Mucosa of stomach (tissue), 1 donor: ENCODE measurements around the gene IL1RL2.

Experiments used
- H3K27me3 ChIP-seq: one replicate; pipeline ENCODE4 v1.7.0; 2013; ENCODE audit warnings: mild to moderate bottlenecking, low read length; ENCODE audit not compliant: control insufficient read depth, insufficient read depth
- H3K36me3 ChIP-seq: one replicate; pipeline ENCODE4 v1.7.0; 2013; ENCODE audit warnings: low read length; ENCODE audit not compliant: control insufficient read depth, insufficient read depth
- H3K4me1 ChIP-seq: one replicate; pipeline ENCODE4 v1.7.0; 2013; ENCODE audit warnings: mild to moderate bottlenecking, low read length; ENCODE audit not compliant: control insufficient read depth, insufficient read depth
- H3K4me3 ChIP-seq: one replicate; pipeline ENCODE4 v1.7.0; 2013; ENCODE audit warnings: low read length
- H3K9ac ChIP-seq: one replicate; pipeline ENCODE4 v1.7.0; 2013; ENCODE audit warnings: mild to moderate bottlenecking, low read length, moderate library complexity
- H3K9me3 ChIP-seq: one replicate; pipeline ENCODE4 v1.7.0; 2013; ENCODE audit warnings: mild to moderate bottlenecking, low read length, moderate library complexity; ENCODE audit not compliant: control insufficient read depth
- donor health status: Pancreatic carcinoma.

IL1RL2 gene

DNA sequence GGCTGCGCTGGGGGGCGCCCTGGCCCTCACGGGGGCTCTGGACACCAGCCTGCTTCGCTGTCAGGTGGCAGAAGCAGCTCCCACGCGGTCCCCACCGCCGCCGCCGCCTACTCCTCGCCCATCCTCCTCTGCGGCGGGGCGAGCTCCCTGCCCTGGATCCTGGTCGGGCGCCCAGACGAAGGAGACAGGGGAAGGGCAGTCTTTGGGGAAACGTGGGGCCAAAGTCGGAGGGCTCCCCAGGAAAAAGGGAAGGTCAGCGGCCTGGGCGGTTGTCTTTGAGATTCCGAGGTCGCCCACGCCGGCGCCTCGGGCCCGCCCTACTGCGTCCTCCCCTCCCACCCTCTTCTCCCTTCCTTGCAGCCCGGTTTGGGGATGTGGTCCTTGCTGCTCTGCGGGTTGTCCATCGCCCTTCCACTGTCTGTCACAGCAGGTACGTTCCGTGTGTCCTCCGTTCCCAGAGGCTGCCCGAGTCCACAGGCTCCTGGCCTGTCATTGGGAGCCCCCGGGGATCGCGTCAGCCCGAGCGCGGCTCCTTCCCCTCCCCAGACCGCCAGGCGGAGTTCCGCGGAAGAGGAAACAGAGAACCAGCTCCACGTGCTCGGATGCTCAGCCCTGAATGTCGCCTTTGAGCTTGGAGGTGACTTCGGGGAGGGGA lies 800 bp downstream of the IL1RL2 start:
- peaks cover 13% of the 10 kb centered on the region for H3K4me1 ChIP-seq
- no peaks in the 10 kb centered on the region for H3K27me3 ChIP-seq
- H3K9ac ChIP-seq: peak overlapping the region; percentile 80
- peak overlapping the region; percentile 43 for H3K4me3 ChIP-seq
- no peaks in the 10 kb centered on the region for H3K36me3 ChIP-seq
- no peaks in the 10 kb centered on the region for H3K9me3 ChIP-seq

DNA sequence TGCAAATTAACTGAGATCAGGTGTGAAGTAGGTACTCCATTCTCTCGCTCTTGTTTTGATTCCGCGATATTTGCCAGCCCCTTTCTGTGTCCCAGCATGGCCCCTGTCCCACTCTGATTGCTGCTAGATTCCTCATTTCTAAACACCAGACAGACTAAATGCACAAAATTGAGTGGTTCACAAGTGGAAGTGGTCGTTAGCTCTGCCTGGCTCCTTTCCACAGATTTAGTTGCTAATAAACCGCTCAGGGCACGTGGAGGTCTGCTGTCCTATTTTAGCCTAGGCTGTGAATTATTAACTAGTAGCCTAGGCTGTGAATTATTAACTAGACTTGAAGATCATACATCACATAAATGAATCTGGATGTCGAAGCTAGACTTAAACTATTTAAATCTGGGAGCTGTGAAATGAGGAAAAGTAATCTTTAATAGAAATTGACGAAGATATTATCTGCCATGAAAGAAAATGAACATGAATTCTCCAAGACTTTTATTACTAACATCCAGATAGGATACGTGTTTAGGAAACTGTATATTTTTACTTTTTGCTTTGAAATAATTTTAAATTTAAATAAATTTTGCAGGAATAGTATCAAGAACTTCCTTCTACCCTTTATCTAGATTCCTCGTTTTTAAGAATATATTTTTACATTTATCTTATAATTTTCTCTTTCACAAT lies 3.7 kb downstream of the IL1RL2 start:
- no peaks in the 10 kb centered on the region for H3K36me3 ChIP-seq
- H3K4me1 ChIP-seq: peaks cover 13% of the 10 kb centered on the region
- H3K9ac ChIP-seq: no peak overlapping the region
- H3K27me3 ChIP-seq: no peaks in the 10 kb centered on the region
- H3K9me3 ChIP-seq: no peaks in the 10 kb centered on the region
- no peak overlapping the region for H3K4me3 ChIP-seq

DNA sequence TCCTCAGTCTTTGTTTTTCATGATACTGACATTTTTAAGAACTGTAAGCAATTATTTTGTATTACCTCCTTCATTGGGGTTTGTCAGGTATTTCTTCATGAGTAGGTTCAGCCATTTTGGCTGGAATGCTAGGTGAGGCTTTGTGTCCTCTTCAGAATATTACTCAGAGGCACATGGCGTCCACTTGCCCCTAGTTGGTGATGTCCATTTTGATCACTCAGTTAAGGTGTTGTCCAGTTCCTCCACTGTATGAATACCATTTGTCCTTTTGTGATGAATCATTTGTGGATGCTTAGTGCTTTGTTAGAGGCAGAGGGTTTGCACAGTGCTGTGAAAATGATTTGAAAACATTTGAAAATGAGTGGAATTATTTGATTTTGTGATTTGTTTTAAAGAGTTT lies 4.7 kb downstream of the IL1RL2 start:
- Histone ChIP-seq H3K36me3 (no peaks in the 10 kb centered on the region), H3K27me3 (no peaks in the 10 kb centered on the region), H3K9ac (no peak overlapping the region), H3K9me3 (no peaks in the 10 kb centered on the region), H3K4me1 (peaks cover 13% of the 10 kb centered on the region), H3K4me3 (no peak overlapping the region)

DNA sequence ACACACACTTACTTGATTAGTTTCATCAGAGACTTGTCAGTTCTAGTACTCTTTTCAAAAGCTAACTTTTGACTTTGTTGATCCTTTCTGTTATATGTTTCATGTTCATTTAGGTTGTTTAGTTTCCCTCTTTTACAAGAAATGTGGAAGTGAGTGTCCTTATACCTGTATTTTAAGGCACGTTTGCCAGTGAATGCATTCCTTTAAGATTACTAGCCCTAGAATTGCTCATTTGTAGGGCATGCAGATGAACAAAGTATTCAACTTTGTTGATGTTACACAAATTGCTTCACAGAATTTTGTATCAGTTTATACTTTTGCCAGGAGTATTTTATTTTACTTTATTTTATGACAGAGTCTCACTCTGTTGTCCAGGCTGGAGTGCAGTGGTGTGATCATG lies 6.3 kb downstream of the IL1RL2 start:
- Histone ChIP-seq H3K36me3 (no peaks in the 10 kb centered on the region), H3K4me3 (no peak overlapping the region), H3K4me1 (peaks cover 5% of the 10 kb centered on the region), H3K9me3 (no peaks in the 10 kb centered on the region), H3K9ac (no peak overlapping the region), H3K27me3 (no peaks in the 10 kb centered on the region)

DNA sequence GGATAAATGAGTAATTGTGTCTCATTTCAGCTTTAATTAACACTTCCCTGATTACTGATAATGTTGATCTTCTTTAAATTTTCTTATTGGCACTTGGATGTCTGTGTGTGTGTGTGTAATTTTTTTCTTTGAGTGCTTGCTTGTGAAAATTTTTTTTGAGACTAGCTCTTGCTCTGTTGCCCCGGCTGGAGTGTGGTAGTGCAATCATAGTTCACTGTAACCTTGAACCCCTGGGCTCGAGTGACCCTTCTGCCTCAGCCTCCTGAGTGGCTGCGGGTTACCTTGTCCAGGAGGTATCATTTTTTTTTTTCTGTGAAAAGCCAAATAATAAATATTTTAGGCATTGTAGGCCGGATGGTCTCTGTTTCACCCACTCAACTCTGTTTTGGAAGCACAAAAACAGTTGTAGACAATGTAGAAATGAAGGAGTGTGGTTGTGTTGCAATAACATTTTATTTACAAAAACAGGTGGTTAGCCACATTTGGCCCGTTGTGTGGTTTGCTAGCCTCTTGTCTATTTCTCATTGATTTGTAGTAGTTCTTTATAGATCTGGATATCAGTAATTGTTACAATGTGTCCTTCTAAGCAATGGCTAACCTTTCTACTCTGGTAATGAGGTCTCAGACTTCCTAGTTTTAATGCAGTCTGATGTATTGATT lies 7.9 kb downstream of the IL1RL2 start:
- H3K4me3 ChIP-seq: no peak overlapping the region
- H3K9ac ChIP-seq: no peak overlapping the region
- H3K9me3 ChIP-seq: no peaks in the 10 kb centered on the region
- no peaks in the 10 kb centered on the region for H3K27me3 ChIP-seq
- H3K36me3 ChIP-seq: no peaks in the 10 kb centered on the region
- peaks cover 5% of the 10 kb centered on the region for H3K4me1 ChIP-seq

DNA sequence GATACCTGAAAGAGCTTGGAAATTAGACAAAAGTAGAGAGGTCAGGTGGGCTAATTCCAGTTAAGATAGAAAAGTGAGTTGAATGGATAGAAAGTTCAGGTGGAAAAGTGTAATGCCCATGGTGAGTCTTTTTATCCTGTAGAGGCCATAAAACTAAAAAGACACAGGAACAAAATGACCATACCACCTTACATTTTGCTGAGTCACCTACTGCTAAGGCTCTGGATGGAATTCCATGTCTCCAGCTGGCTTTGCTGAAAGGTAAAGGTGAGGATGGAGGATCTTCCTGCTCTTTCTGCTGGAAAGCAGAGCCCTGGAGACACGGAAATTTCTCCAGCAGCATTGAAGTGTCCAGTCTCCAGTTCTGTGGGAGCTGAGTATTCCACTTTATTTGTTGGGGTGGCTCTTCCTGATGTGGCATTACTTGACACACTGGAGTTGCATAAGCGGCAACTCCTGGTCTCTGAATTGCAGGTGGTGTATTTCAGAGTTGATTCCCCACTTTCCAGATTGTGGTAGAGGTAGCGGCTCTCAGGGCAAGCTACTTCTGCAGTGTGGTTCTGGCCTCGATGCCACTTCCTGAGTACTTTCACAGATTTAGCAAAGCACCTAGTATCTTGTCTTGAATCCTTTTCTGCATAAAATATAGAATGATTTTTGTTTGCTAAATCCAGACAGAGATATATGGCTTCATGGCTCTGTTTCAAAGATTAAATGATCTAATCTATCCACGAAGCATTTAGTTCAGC lies 10.7 kb downstream of the IL1RL2 start:
- Histone ChIP-seq H3K9ac (no peak overlapping the region), H3K27me3 (no peaks in the 10 kb centered on the region), H3K4me1 (no peaks in the 10 kb centered on the region), H3K36me3 (no peaks in the 10 kb centered on the region), H3K9me3 (no peaks in the 10 kb centered on the region), H3K4me3 (no peak overlapping the region)

DNA sequence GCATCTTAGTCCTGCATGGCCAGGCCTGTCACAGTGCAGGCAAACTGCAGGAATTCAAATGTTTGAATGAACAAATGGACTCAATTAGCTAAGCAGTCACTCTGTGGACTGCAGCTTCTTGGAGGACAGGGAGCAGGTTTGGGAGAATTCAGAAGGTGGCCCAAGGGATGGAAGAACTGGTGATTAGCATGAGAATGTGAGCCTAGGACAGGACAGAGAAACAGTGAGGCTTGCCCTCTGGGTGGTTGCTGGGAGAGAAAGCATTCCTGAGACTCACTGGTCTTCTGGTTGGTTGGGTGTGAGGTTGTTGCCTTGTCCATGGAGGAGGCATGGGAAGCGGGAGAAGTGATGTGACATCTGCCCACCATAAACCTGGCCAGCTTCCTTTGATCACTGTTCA lies 13.7 kb downstream of the IL1RL2 start:
- Histone ChIP-seq H3K36me3 (no peaks in the 10 kb centered on the region), H3K9ac (no peak overlapping the region), H3K27me3 (no peaks in the 10 kb centered on the region), H3K4me3 (no peak overlapping the region), H3K4me1 (no peaks in the 10 kb centered on the region), H3K9me3 (no peaks in the 10 kb centered on the region)

DNA sequence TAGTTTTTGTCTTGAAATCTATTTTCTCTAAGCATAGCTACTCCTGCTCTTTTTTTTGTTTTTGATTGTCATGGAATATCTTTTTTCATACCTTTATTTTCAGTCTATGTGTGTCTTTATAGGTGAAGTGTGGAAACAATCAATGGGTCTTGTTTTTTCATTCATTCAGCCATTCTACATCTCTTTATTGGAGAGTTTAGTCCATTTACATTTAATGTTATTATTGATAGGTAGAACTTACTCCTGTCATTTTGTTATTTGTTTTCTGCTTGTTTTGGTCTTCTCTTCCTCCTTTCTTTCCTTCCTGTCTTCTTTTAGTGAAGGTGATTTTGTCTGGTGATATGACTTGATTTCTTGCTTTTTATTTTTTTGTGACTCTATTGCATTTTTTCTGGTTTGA lies 17.8 kb downstream of the IL1RL2 start:
- Histone ChIP-seq H3K9ac (no peak overlapping the region), H3K4me3 (no peak overlapping the region), H3K27me3 (no peaks in the 10 kb centered on the region), H3K9me3 (no peaks in the 10 kb centered on the region), H3K4me1 (peaks cover 17% of the 10 kb centered on the region), H3K36me3 (no peaks in the 10 kb centered on the region)

DNA sequence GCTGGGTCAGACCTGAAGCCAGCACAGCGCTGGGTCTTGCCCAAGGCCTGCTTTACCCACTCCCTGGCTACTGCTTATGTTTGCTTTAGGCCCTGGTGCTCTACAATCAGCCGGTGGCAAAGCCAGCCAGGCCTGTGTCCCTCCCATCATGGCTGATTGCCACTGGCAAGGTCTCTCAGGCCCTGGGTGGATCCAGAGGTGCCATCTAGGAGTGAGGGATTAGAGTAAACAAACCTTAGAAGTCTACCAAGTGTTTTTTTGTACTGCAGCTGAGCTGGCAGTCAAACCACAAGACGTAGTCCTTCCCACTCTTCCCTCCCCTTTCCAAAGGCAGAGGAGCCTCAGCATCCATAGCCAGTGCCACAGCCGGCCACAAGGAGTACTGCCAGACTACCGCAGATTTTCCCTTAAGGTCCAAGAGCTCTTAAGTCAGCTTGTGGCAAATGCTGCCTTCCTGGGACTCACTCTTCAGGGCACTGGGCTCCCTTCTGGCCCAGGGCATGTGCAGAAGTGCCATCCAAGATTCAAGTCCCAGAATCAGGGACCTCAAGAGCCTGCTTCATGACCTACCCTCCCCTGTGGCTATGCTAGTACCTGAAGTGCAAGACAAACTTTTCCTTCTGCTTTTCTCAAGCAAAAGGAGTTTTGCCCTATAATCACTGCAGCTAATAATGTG lies 20.0 kb downstream of the IL1RL2 start:
- H3K9me3 ChIP-seq: no peaks in the 10 kb centered on the region
- H3K4me3 ChIP-seq: no peak overlapping the region
- no peak overlapping the region for H3K9ac ChIP-seq
- H3K4me1 ChIP-seq: peaks cover 17% of the 10 kb centered on the region
- no peaks in the 10 kb centered on the region for H3K27me3 ChIP-seq
- no peaks in the 10 kb centered on the region for H3K36me3 ChIP-seq

DNA sequence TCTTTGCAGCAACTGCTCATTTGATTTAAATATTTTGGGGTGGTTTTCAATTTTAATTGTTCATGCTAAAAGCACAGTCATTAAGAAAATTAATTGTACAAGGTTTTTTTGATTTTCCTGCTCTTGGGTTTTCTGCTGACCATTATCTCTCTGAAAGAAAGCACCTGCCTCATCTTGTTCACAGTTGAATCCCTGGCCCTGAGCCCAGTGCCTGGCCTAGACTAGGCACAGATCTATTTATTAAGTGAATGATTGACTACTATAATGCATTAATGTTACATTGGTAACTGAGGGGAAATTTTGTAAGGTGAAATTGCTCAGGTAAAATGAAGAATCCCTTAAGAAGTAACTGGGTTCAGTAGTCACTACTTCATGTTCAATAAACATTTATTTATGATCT lies 22.0 kb downstream of the IL1RL2 start:
- H3K27me3 ChIP-seq: no peaks in the 10 kb centered on the region
- H3K4me1 ChIP-seq: peaks cover 17% of the 10 kb centered on the region
- H3K4me3 ChIP-seq: no peak overlapping the region
- H3K36me3 ChIP-seq: no peaks in the 10 kb centered on the region
- H3K9ac ChIP-seq: no peak overlapping the region
- H3K9me3 ChIP-seq: no peaks in the 10 kb centered on the region

DNA sequence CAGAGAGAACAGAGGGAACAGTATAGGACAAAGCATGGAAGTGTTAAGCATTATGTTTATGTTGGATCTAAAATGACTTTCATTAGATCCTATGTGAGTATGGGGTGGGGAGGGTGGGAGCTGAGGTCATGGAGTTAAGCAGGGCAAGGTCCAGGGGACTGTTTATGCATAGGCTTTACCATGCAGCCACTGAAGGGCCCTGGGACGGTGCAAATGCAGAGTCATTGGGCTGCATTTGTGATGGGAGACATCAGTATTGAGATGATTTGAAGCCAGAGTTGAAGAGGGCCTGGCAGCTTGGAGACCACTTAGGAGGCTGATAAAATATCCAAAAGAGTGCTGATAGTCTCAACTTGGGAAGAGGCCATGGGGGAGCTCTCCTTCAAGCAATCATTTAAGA lies 22.7 kb downstream of the IL1RL2 start:
- Histone ChIP-seq H3K27me3 (no peaks in the 10 kb centered on the region), H3K36me3 (no peaks in the 10 kb centered on the region), H3K4me3 (no peak overlapping the region), H3K4me1 (peaks cover 17% of the 10 kb centered on the region), H3K9me3 (no peaks in the 10 kb centered on the region), H3K9ac (no peak overlapping the region)
